ENCODE measurements around the gene NUDT4. TPM values are rescaled to one million over a fixed set of nuclear protein-coding genes. Genes with fewer than 3 reads are reported as not detected.

The NUDT4 gene
- total RNA-seq, 3 donors from 2014 or later, result 51.1 to 94.3 (median 72.4) TPM

Other genes with a start within 250 kb of the NUDT4 start
- 10 to 100 TPM; 23.0 to 47.7 (median 43.3) TPM for gene UBE2N, start 64.0 kb downstream of the NUDT4 start, total RNA-seq
- 10 to 100 TPM; 24.6 to 62.3 (median 41.0) TPM for gene MRPL42, start 89.6 kb downstream of the NUDT4 start, total RNA-seq
- gene SOCS2, start 194.8 kb downstream of the NUDT4 start, total RNA-seq, result 10 to 100 TPM; 29.0 to 59.4 (median 59.0) TPM

Data from breast epithelium (tissue), 3 donors.